Measurements from ENCODE around the gene CTSZ. TPM values are rescaled to one million over a fixed set of nuclear protein-coding genes. Genes with fewer than 3 reads are reported as not detected.

The CTSZ gene
- total and polyA plus RNA-seq, 2 of the 8 experiments (the other 6 are each of a cell fraction or from before 2014, with no cell fraction given): 32.8 to 34.0 TPM

GRCh38 chr20:58991715-58992114, 15.3 kb downstream of the CTSZ start:
- H3K79me2 ChIP-seq (ENCODE audit: control insufficient read depth in 1 of 2, insufficient read depth in 2 of 2, low read length in 2 of 2): no peaks in the 10 kb centered on the region
- H2BK5ac ChIP-seq (ENCODE audit: low read depth, low read length): no peak overlapping the region
- no peak overlapping the region for H3K4me2 ChIP-seq (ENCODE audit: insufficient read depth in 1 of 2, low read depth in 2 of 2, low read length in 2 of 2)
- no peak overlapping the region for H3K9ac ChIP-seq (replicated peaks in 1 of 4; ENCODE audit: extremely low read depth in 1 of 4, low read depth in 3 of 4, low read length in 3 of 4)
- H2AK5ac ChIP-seq (ENCODE audit: low read depth, low read length): no peak overlapping the region
- no peak overlapping the region for H3K4ac ChIP-seq (replicated peaks; ENCODE audit: insufficient read length, low read depth, low read length)
- peaks cover 38 to 92% (median 74%) of the 10 kb centered on the region in 4 experiments for H3K36me3 ChIP-seq (ENCODE audit: control insufficient read depth in 2 of 4, insufficient read depth in 4 of 4, low read length in 3 of 4)
- no peak overlapping the region for H2AFZ ChIP-seq (ENCODE audit: low read length)
- no peak overlapping the region for H3K4me3 ChIP-seq (ENCODE audit: extremely low read depth in 1 of 4, insufficient read depth in 2 of 4, low read depth in 3 of 4, low read length in 4 of 4)
- no peaks in the 10 kb centered on the region; the same call in 1 of the 2 replicates for H3K79me1 ChIP-seq (ENCODE audit: low read depth, low read length)
- ChIA-PET CTCF (ENCODE audit: partially characterized antibody) (interaction anchor here (0.6 to 1.5 kb wide), 3 partner anchors 8 to 226 kb away, joined by 3 read pairs; no protein-coding TSS in a partner anchor), POLR2A (ENCODE audit: partially characterized antibody) (interaction anchor here (1.0 to 1.2 kb wide), 3 partner anchors 8 to 30 kb away, joined by 3 to 4 read pairs (median 4); no protein-coding TSS in a partner anchor)
- no peak overlapping the region for H4K8ac ChIP-seq (ENCODE audit: extremely low read depth, insufficient read depth, low read length)
- no peaks in the 10 kb centered on the region for H3K9me3 ChIP-seq (ENCODE audit: insufficient read depth in 2 of 2, low read depth in 1 of 2, low read length in 1 of 2)
- H3K4me1 ChIP-seq (replicated peaks in 1 of 4; ENCODE audit: control insufficient read depth in 3 of 4, insufficient read depth in 4 of 4, low read length in 3 of 4): no peaks in the 10 kb centered on the region
- no peak overlapping the region for H4K91ac ChIP-seq (replicated peaks; ENCODE audit: insufficient read length, low read length)
- H2BK15ac ChIP-seq (ENCODE audit: low read length): no peak overlapping the region
- TF ChIP-seq BACH1 (IDR thresholded peaks at IDR 0.05; ENCODE audit: low read length) (no peak), KDM1A (IDR thresholded peaks at IDR 0.05; ENCODE audit: borderline replicate concordance, low read length) (no peak), ZNF274 (IDR thresholded peaks at IDR 0.05; ENCODE audit: borderline replicate concordance, extremely low read depth, low read length) (no peak), NANOG (IDR thresholded peaks at IDR 0.05; ENCODE audit: insufficient read depth, low read depth, low read length, poor library complexity, severe bottlenecking) (no peak)
- no peak overlapping the region for H3K56ac ChIP-seq (replicated peaks; ENCODE audit: insufficient read length, low read depth, low read length)
- FAIRE-seq (no peak), DNase-seq (ENCODE audit: low read depth in 1 of 2, low spot score in 2 of 2) (no peak)
- H3K23ac ChIP-seq (ENCODE audit: insufficient read length): no peak overlapping the region
- H3K14ac ChIP-seq (ENCODE audit: insufficient read length): no peak overlapping the region
- H2BK12ac ChIP-seq (ENCODE audit: low read depth, low read length): no peak overlapping the region
- 91% methylated on average over 9 of the region's 9 CpGs; no CpG with 5 or more reads in 1 of the 2 experiments for WGBS, 2 experiments (ENCODE audit: extremely low coverage in 1 of 2, insufficient coverage in 1 of 2, insufficient read length in 1 of 2, insufficient replicate concordance in 2 of 2, low coverage in 1 of 2, low lambda C conversion rate in 2 of 2, missing lambda C conversion rate in 1 of 2)
- no peak overlapping the region for H3K18ac ChIP-seq (ENCODE audit: extremely low read depth, low read length)
- H4K20me1 ChIP-seq (replicated peaks in 1 of 2; ENCODE audit: control insufficient read depth in 1 of 2, insufficient read depth in 2 of 2, low read length in 2 of 2): peaks cover 0 to 14% of the 10 kb centered on the region in 2 experiments
- no peaks in the 10 kb centered on the region for H3K23me2 ChIP-seq (ENCODE audit: low read depth, low read length)
- H4K5ac ChIP-seq (ENCODE audit: insufficient read length, low read depth, low read length): no peak overlapping the region
- no peaks in the 10 kb centered on the region for H3K27me3 ChIP-seq (replicated peaks in 1 of 4; ENCODE audit: control insufficient read depth in 3 of 4, extremely low read depth in 1 of 4, insufficient read depth in 3 of 4, low read length in 3 of 4)
- no peak overlapping the region for H2BK20ac ChIP-seq (ENCODE audit: low read length)
- H3K27ac ChIP-seq (ENCODE audit: low read depth, low read length): no peak overlapping the region
- no peak overlapping the region for H2BK120ac ChIP-seq (replicated peaks; ENCODE audit: low read depth, low read length)

Measured in H1 (cell line).